Activated T-cell treated with anti-CD3 and anti-CD28 coated beads, Interleukin-2, amount 50 U/mL, for 24 hours (primary cell): Measurements from ENCODE around the gene IL22.
"Not testable (repeated sequence)": the region's sequence is repeated elsewhere in the genome, so short reads cannot be mapped to it uniquely, and the experiment has no call there.

Experiments used
- DNase-seq: peaks from one replicate; pipeline ENCODE4 v3.0.0-alpha.2; 2020
- H3K27ac Mint-ChIP-seq: 2 replicates; pipeline ENCODE4 v1.8.0; 2020; ENCODE audit warnings: mild to moderate bottlenecking, mixed read lengths
- H3K27me3 Mint-ChIP-seq: 2 replicates; pipeline ENCODE4 v1.8.0; 2020; ENCODE audit warnings: mixed read lengths
- H3K36me3 Mint-ChIP-seq: 2 replicates; pipeline ENCODE4 v1.8.0; 2020; ENCODE audit warnings: low read depth, mixed read lengths
- H3K4me1 Mint-ChIP-seq: 2 replicates; pipeline ENCODE4 v1.8.0; 2020; ENCODE audit warnings: low read depth, mixed read lengths
- H3K4me3 Mint-ChIP-seq: 2 replicates; pipeline ENCODE4 v1.8.0; 2020; ENCODE audit warnings: mild to moderate bottlenecking, moderate library complexity, mixed read lengths
- H3K9me3 Mint-ChIP-seq: 2 replicates; pipeline ENCODE4 v1.8.0; 2020; ENCODE audit warnings: mixed read lengths

IL22 gene

GRCh38 chr12:68227356-68227755 lies 26.0 kb downstream of the IL22 start:
- Mint-ChIP-seq H3K27me3 (peaks cover 5% of the 10 kb centered on the region), H3K9me3 (no peaks in the 10 kb centered on the region), H3K4me1 (peaks cover 27% of the 10 kb centered on the region), H3K27ac (no peak overlapping the region), H3K4me3 (no peak overlapping the region), H3K36me3 (no peaks in the 10 kb centered on the region)
- no peak for DNase-seq

GRCh38 chr12:68225576-68226476 lies 27.6 kb downstream of the IL22 start, which contains the start of gene IL26:
Gene IL26, minus strand, starts transcription at chr12:68225810. Its CDS starts 54 bp downstream, at chr12:68225756.
- H3K4me1 Mint-ChIP-seq: peaks cover 21% of the 10 kb centered on the region
- no peak within 1 kb of the TSS for H3K27ac Mint-ChIP-seq
- H3K36me3 Mint-ChIP-seq: no peaks in the 10 kb centered on the region
- H3K27me3 Mint-ChIP-seq: peaks cover 5% of the 10 kb centered on the region
- DNase-seq: no peak
- H3K9me3 Mint-ChIP-seq: no peaks in the 10 kb centered on the region
- no peak within 1 kb of the TSS for H3K4me3 Mint-ChIP-seq

- Mint-ChIP-seq H3K36me3 (no peaks in the 10 kb centered on the region), H3K4me3 (no peak overlapping the region), H3K27ac (no peak overlapping the region), H3K9me3 (no peaks in the 10 kb centered on the region), H3K27me3 (peaks cover 5% of the 10 kb centered on the region), H3K4me1 (peaks cover 20% of the 10 kb centered on the region)
- DNase-seq: no peak
Observed at GRCh38 chr12:68224613-68225285, 28.7 kb downstream of the IL22 start.

DNA sequence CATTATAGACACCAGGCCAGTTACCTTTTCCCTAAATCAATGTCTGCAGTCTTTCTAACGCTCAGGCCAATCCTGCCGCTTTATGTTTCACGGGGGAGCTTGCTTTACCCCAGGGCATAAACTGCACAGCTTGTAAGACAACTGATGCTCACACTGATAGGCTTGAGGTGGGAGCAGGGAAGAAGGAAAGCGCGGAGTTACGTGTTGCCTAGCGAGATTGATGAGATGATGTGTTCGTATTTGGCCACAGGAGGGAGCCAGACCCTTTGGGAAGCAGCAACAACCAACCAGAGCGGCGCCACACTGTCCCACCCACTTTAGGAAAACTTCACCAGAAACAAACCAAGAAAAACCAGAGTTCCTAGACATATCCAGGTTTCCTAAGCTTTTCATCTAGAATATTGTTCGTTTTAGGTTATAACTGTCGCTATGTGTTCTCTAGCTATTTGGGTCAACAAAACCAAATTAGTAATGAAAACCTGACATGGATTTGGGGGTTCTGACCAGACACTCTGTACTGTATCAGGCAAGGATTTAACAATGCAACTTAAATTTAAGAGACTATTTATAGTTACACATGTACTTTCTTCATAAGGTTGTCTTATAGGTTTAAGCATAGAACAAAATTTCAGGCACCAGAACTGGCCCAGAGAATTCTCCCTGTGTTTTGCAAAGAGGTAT lies 30.2 kb downstream of the IL22 start:
- Mint-ChIP-seq H3K27ac (no peak overlapping the region), H3K4me1 (peaks cover 20% of the 10 kb centered on the region)

DNA sequence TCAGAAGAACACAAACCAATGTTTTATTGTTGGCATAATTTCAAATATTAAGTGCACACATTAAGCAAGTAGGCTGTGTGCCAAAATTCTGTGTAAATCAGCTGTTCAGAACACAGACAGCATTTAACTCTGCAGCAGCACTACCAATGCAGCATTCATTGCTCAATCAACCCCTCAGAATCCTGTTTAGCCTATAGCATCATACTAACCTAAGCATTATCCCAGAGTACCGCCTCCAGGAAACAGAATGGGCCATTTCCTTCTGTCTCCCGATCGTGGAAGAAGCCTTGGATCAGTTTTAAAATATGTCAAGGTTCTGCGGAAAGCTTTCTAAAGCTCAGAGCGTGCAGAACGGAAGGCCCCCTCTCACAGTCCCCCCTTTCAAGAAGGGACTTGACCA lies 31.1 kb downstream of the IL22 start:
- Mint-ChIP-seq H3K36me3 (no peaks in the 10 kb centered on the region), H3K27me3 (peaks cover 5% of the 10 kb centered on the region), H3K4me3 (no peak overlapping the region), H3K27ac (no peak overlapping the region), H3K4me1 (peaks cover 20% of the 10 kb centered on the region), H3K9me3 (no peaks in the 10 kb centered on the region)
- no peak for DNase-seq

More for the DNA sequence above, 30.2 kb downstream of the IL22 start:
- H3K27me3 Mint-ChIP-seq: peaks cover 5% of the 10 kb centered on the region
- no peaks in the 10 kb centered on the region for H3K36me3 Mint-ChIP-seq
- no peaks in the 10 kb centered on the region for H3K9me3 Mint-ChIP-seq
- DNase-seq: peak; percentile 73
- peak overlapping the region; percentile 62 for H3K4me3 Mint-ChIP-seq

DNA sequence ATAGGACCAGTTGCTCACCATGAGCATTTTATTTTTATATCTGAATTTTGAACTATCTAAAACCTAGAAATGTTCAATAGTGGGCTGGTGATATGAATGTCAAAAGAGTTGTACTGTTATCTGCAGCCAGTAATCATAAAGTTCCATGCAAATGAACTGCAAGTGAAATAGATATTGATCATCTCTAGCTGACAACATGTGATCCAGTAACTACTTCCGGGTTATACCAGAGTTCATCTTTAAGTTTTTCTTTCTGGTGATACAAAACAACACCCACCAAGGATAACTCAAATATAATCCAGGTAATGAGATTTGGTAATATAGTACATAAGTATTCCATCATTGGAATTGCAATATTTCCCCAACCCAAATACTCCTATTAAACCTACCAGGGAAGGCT lies 31.9 kb downstream of the IL22 start:
- Mint-ChIP-seq H3K36me3 (no peaks in the 10 kb centered on the region), H3K27me3 (peaks cover 4% of the 10 kb centered on the region), H3K9me3 (no peaks in the 10 kb centered on the region), H3K4me1 (peaks cover 20% of the 10 kb centered on the region), H3K4me3 (no peak overlapping the region), H3K27ac (no peak overlapping the region)
- DNase-seq: no peak

DNA sequence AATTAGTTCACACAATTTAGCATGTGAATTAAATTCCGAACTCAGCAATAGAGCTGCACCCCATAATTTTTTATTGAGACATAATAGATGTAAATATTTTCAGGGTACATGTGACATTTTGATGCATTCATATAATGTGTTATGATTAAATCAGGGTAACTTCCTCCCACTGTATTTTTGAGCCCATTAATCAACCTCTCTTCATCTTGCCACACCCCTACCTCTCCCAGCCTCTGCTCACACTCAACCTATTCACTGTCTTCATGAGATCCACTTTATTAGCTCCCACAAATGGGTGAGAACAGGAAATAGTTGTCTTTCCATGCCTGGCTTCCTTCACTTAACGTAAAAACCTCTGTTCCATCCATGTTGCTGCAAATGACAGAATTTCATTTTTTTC lies 42.5 kb downstream of the IL22 start:
- H3K4me3 Mint-ChIP-seq: no peak overlapping the region
- no peak overlapping the region for H3K27ac Mint-ChIP-seq
- DNase-seq: no peak
- H3K9me3 Mint-ChIP-seq: no peaks in the 10 kb centered on the region
- peaks cover 19% of the 10 kb centered on the region for H3K4me1 Mint-ChIP-seq
- H3K27me3 Mint-ChIP-seq: peaks cover 2% of the 10 kb centered on the region
- no peaks in the 10 kb centered on the region for H3K36me3 Mint-ChIP-seq

DNA sequence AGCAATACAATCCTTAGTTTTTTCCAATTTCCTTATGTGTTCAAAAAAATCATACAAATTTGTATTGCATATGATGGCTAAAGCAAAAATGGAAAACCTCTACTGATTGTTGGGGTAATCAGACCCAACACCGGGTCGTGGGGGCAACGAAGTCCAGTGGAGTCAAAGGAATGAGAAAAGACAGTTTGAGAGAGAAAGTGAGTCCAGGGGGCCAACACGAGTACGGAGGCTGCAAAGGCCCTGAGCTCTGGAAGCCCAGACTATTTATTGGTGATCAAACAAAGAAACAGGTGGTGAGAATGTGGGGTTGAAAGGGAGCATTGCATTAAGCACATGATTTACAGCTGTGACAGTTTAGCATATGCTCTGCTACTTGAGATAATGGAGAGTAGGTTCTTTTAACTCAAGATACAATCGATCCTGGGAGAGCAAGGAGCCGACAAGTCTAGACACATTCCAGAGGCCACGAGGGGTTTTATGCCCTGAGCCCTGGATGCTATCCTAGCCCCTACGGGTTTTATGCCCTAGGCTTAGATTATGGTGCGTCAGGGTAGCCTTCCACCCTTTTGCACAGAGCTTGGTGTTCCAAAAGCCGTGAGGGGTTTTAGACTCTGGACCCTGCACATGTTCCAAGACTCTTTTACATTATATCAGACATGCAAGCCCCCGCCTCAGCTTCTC lies 44.2 kb downstream of the IL22 start:
- H3K4me1 Mint-ChIP-seq: peaks cover 19% of the 10 kb centered on the region
- H3K9me3 Mint-ChIP-seq: not testable (repeated sequence)

GRCh38 chr12:68207276-68207675 lies 46.1 kb downstream of the IL22 start:
- Mint-ChIP-seq H3K27ac (no peak overlapping the region), H3K9me3 (no peaks in the 10 kb centered on the region), H3K27me3 (no peaks in the 10 kb centered on the region), H3K4me3 (no peak overlapping the region), H3K36me3 (no peaks in the 10 kb centered on the region), H3K4me1 (peaks cover 30% of the 10 kb centered on the region)
- DNase-seq: no peak

More for the DNA sequence above, 44.2 kb downstream of the IL22 start:
- not testable (repeated sequence) for DNase-seq, H3K4me3 Mint-ChIP-seq, H3K36me3 Mint-ChIP-seq, H3K27me3 Mint-ChIP-seq, H3K27ac Mint-ChIP-seq

GRCh38 chr12:68206446-68206845 lies 47.0 kb downstream of the IL22 start:
- no peaks in the 10 kb centered on the region for H3K36me3 Mint-ChIP-seq
- no peaks in the 10 kb centered on the region for H3K27me3 Mint-ChIP-seq
- H3K4me3 Mint-ChIP-seq: no peak overlapping the region
- H3K4me1 Mint-ChIP-seq: peaks cover 23% of the 10 kb centered on the region
- H3K9me3 Mint-ChIP-seq: no peaks in the 10 kb centered on the region
- no peak for DNase-seq
- no peak overlapping the region for H3K27ac Mint-ChIP-seq

GRCh38 chr12:68203460-68203875 lies 49.9 kb downstream of the IL22 start:
- Mint-ChIP-seq H3K4me1 (peaks cover 44% of the 10 kb centered on the region), H3K27ac (no peak overlapping the region), H3K27me3 (no peaks in the 10 kb centered on the region), H3K4me3 (no peak overlapping the region), H3K36me3 (no peaks in the 10 kb centered on the region), H3K9me3 (no peaks in the 10 kb centered on the region)
- DNase-seq: no peak

DNA sequence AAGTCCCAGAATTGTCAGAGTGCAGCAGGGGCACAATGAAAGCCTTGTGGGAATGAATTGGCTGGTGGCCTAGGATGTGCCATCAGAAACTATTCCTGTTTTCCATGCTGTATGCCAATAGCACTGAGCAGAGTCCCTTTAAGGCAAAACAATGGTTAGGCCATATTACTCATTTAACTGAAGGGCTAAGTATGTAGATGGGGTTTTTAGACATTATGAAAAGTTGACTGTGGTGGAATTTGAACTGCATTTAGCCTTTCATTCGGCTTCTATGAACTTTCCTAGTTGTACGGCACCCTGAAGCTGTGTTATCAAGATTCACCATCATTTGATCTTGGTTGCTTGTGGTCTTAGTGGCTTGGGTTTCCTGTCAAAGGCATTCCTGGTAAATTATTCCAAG lies 52.5 kb downstream of the IL22 start:
- H3K4me3 Mint-ChIP-seq: no peak overlapping the region
- H3K27me3 Mint-ChIP-seq: no peaks in the 10 kb centered on the region
- DNase-seq: no peak
- H3K36me3 Mint-ChIP-seq: no peaks in the 10 kb centered on the region
- no peaks in the 10 kb centered on the region for H3K9me3 Mint-ChIP-seq
- peak overlapping the region; percentile 57 for H3K27ac Mint-ChIP-seq
- H3K4me1 Mint-ChIP-seq: peaks cover 50% of the 10 kb centered on the region

GRCh38 chr12:68199127-68199526 lies 54.3 kb downstream of the IL22 start:
- Mint-ChIP-seq H3K4me1 (peaks cover 54% of the 10 kb centered on the region), H3K4me3 (peak overlapping the region; percentile 49), H3K27me3 (no peaks in the 10 kb centered on the region), H3K36me3 (no peaks in the 10 kb centered on the region), H3K27ac (peak overlapping the region; percentile 92), H3K9me3 (no peaks in the 10 kb centered on the region)
- no peak for DNase-seq

DNA sequence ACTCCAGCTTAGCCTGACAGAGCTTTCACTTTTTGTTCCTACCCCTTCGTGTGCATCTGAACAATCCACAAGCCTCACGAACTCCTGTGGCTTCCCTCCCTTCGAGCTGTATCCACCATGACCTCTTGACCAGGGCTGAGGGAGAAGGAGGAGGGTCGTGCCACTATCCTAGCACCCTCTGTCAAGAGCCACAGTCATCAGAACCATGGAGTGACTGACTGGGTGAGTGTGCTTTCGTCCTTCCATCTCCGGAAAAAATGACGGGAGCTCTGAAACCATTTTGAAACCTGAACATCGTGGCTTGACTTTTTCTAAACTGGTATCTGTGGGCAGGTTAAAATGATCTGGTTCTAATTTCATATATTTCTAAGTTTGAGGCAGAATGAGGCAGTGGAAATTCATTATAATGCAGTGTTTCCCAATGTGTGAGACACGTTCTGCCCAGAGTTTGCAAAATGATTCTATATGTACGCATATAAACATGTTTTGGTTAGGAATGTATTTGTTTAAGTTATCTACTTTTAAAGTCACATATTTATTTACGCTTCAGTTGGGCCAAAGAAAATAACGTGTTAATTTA lies 54.8 kb downstream of the IL22 start:
- H3K9me3 Mint-ChIP-seq: no peaks in the 10 kb centered on the region
- no peaks in the 10 kb centered on the region for H3K36me3 Mint-ChIP-seq
- peak overlapping the region; percentile 92 for H3K27ac Mint-ChIP-seq
- no peaks in the 10 kb centered on the region for H3K27me3 Mint-ChIP-seq
- H3K4me1 Mint-ChIP-seq: peaks cover 54% of the 10 kb centered on the region
- no peak for DNase-seq
- H3K4me3 Mint-ChIP-seq: peak overlapping the region; percentile 49
